GM18517 (cell line): ENCODE results near the gene TRIB2.

ENCODE experiments used
- ATAC-seq: cut with Tn5 transposase; IDR thresholded peaks from one replicate; pipeline ENCODE4 v1.9.1; 2021; ENCODE audit warnings: mild to moderate bottlenecking, moderate library complexity; ENCODE audit not compliant: unreplicated experiment

TRIB2 gene

DNA sequence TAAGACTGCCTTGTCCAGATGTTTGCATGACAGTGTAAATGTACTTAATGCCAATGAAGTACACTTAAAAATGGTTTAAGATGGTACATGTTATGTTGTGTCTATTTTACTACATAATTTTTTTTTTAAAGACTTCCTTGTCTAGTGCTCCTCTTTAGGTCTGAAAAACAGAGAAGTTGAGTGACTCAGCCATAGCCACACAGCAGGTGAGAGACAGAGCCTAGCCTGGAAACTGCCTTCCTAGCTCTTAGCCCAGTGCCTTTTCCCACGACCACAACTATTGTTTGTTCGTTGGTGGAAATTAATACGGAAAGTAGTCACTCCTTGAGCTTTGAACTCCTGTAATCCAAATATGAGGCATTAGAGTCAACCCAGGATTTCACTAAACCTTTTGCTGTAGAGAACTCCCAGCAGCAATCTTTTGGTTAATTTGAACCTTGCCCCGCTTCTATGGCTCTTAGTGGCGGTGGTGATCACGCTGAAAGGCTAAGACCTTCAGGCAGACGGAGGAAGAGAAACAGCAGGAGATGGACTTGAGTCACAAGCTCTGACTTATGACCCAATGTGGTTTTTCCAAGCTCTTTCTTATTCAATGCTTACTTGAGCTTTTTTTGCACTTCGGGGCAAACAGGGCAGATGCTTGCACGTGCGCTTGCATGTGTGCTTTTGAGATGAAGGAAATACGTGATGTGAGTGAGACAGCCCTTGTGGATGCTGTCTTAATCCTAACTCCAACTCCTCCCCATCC lies 21.2 kb downstream of the TRIB2 start:
- ATAC-seq = no peak

DNA sequence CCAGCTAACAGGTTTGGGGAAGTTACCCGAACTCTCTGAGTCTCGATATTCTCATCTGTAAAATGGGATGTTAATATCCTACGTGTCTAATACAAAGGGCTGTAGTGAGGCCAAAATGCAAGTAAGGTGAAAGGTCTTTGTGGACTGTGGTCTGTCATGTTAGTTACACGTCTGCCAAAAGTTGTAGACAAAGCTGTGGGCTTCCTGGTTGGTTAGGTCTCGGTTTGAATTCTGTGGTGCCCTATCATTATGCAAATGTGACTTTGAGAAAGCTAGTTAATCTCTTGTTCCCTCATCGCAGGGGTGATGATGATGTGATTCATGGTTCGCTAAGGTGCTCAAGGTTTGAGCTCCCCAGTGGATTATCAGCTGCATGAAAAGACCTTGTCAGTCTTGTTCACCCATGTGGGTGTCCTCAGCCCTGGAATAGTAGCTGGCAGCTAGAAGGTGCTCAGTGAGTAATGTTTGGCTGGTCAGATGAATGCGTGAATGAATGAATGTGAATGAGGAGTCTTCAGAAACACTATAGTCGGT lies 23.1 kb downstream of the TRIB2 start:
- no peak for ATAC-seq

DNA sequence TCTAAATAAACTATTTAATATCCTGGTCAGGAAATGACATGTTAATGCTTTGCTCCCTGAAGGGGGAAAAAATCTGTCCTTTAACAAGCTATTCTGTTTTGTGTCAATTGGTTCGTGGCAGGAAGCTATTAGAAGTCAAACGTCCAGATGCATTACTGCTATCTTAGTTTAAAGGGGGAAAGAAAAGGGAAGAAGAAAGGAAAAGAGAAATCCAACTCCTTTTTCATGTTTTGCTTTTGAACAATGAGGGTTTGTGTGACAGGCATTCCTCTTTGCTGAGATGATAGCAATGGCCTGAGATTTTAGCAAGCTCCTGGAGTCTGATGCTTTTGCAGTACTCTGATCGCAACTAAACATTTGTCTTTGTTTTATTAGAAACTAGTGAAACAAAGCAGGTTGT lies 24.6 kb downstream of the TRIB2 start:
- no peak for ATAC-seq

DNA sequence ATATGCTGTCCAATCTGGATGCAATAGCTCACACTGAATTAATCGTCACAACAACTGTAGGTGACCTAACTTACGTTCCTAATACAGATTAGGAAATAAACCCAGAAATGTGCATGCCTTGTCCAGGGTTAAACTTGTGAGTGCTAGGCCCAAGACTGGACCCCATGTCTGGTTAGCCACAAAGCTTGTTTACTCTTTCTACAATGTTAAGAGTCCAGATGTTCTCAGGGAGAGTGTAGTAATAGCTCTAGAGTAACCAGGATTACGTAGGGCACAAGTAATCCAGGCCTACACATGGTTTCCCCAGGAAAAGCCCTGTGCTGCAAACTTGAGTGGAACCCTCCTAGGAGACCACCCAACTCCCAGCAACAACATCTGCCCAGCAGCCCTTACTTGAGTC lies 26.2 kb downstream of the TRIB2 start:
- no peak for ATAC-seq

DNA sequence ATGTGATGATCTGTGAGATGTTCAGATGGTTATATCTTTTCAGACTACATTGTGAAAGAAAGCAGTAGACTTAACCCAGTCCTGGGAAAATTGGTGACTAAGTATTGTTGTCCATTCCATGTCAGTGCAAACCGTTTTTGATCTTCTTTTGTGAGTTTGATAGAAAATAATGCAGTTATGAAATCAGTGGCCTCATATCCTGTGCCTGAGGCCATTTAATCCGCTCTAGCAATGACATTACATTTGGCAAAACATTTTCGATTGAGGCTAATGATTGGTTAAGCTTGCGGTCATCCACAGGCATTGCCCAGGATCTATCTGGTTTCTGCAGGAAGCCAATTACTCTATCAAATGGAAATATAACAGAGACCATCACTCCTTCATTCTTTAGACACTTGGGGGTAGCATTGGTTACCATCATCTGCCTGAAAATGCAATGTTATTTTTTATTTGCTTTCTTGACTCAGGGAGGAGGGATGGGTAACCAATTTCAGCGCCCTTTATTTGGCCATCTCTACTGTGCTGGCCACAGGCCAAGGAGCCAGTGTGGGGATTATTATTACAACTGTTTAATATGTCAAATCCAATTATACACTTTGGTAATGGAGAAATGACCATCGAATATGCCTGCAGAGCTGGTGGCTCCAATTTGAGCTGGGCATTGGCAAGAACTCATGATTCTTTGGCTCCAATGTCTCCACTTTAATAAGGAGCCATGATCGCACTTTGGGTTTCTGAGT lies 33.6 kb downstream of the TRIB2 start:
- ATAC-seq = no peak

GRCh38 chr2:12754643-12755042 lies 37.9 kb downstream of the TRIB2 start:
- no peak for ATAC-seq

DNA sequence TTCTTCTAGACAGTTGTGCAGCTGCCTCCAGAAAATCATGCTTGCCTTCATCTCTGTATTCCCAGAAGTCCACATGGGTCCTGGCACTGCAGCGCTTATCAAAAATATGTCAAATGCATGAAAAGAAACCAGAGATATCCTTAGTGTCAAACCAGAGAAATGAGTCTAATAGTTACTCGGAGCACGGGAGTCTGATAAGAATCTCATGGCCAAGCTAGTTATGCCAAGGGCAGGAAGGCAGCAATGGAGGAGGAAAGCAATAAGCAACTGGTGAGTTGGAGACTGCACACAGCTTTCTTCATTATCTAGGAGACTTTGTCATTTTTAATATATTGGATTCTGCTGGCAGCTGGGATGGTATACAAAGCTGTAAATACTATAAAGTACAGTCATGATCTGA lies 38.6 kb downstream of the TRIB2 start:
- ATAC-seq = no peak

DNA sequence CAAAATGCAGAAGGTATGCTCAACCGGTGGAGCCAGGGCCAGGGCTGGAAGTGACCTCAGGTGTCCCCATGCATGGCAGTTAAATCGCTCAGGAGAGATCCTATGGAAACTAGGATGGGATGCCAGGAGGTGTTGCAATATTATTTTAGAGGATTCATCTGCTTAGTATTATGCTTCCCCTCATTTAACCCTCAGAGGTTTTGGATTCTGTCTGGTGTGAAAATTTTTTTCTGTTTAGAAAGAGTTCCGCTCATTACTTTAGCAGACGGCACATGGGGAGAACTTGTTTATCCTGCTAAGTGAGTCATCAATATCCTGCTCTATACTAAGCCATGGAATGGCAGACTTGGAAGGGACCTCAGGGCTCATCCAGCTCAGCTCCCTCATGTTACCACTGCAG lies 42.5 kb downstream of the TRIB2 start:
- no peak for ATAC-seq

- ATAC-seq = no peak
These were observed 44.4 kb downstream of the TRIB2 start for GRCh38 chr2:12761104-12761503.

DNA sequence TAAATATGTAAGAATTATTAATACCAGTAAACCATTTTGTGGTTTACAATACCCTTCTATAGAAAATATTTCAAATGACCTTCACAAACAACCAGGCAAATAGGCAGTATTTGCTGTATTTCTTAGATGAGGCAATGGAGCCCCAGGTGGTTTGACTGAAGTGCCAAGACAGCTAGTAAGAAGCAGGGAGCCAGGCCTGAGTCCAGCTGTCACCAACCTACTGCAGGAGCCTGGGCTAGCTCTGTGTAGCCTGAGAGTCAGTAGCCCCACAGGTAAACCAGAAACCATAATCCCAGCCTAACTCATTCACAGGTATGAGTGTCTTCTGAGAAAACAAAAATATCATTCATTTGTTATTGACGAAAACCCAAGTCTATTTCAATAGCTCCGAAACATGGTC lies 45.6 kb downstream of the TRIB2 start:
- no peak for ATAC-seq

GRCh38 chr2:12762976-12763375 lies 46.2 kb downstream of the TRIB2 start:
- no peak for ATAC-seq

DNA sequence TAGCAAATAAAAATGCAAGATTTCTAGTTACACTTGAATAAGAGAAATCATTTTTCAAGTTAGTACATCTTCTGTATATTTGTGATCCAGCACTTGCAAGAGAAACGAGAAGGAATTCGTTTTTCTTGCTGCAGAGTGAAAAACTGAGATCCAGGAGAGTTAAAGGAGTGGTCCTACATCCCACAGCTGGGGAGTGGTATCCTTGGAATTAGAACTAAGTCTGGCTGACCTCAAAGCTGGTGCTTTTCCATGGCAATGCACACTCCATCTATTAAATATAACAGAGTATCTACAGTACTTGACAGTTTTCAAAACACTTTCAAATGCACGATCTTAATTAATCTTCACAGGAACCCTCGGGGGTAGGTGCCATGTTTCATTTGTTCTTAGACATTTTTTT lies 46.8 kb downstream of the TRIB2 start:
- no peak for ATAC-seq

- ATAC-seq = no peak
These were observed 47.5 kb downstream of the TRIB2 start for GRCh38 chr2:12764075-12764730.

GRCh38 chr2:12764849-12765605 lies 48.3 kb downstream of the TRIB2 start:
- ATAC-seq = no peak

GRCh38 chr2:12766421-12766879 lies 49.7 kb downstream of the TRIB2 start:
- no peak for ATAC-seq

DNA sequence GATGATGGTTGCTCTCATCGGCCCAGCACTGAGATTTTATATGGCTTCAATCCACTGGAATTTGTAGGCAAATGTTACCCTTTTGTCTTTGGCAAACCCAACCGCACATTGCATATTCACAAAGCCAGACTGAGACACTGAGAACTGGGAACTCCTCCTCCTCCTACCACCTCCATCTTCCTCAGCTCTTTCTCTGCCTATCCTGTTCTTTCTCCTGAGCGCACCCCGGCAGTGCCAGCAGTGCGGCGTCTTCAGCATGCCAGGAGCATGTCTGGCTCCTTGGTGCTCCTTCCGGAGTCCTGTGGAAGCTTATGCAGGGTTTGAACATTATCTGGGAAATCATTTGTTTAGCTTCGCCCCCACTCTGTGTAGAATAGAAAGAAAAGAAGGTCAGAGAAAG lies 50.8 kb downstream of the TRIB2 start:
- ATAC-seq = no peak

DNA sequence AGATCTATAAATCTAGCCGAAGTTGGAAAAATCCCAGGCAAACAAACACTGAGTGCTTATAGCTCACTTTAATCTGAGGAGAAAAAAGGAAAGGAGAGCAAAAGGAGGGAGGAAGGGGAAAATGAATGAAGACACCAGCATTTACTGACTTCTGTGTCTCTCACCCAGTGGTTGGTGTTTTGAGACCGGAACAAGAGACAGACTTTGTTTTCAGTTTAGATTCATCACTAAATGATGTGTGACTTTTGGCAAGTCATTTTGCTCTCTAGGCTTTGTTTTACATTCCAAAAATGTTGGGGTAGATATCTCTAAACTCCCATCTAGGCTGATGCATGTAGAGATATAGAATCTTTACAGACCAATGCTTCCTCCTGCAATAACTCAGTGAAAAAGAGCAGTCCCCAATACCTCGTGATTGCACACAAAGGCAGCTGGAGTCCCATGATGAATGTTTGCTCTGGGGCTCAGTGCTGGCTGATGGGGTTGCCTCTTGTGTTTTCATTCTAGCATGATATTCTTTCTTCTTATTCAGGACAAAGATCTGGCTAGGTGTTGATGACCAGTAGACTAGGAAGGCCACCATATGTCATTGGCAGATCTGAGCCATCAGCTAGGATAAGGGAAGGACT lies 51.4 kb downstream of the TRIB2 start:
- no peak for ATAC-seq

DNA sequence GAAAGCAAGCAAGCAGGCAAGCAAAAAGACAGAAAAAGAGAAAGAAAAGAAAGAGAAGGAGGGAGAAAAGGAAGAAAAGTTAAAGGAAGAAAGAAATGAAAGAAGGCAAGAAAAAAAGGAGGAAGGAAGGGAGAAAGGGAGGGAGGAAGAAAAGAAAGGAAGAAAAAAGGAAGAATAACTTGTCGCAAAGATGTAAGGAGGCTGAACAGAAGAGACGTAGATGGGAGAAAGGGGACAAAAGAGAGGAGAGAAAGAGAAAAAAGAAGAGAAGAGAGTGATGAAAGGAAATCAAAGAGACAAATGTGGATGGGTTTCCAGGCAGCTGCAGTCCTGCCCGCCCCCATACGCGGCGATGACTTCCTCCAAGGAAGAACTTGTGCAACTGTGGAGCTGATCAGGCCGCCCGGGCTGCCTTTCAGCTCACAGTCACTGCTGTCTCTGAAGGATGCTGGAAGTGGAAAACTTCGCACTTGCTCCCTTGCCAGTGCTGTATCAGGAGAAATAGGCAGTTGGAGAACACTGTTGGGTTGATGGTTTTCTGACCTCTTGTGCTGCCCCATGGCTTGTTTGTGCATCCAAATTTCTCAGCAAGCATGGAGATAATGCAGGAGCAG lies 52.9 kb downstream of the TRIB2 start:
- no peak for ATAC-seq

- ATAC-seq = no peak
These were observed 53.7 kb downstream of the TRIB2 start for GRCh38 chr2:12770300-12770968.

DNA sequence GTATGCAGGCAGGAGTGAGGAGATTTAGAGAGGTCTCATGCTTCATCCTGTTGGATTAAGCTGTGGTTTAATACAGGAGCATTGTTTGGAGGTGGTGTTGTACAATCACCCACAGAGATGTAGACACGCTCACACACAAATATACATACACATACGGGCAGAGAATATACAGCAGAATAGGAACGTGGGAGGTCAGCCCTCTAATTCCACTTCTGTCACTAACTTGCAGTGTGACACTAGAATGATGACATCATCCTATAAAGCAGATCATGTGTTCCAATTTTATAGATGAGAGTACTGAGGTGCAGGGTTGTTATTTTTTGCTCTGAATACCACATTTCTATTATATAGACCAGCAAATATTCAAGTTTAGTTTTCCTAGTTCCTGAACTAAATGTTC lies 54.4 kb downstream of the TRIB2 start:
- ATAC-seq = no peak
